MM.1S (cell line): ENCODE data around the gene HOXC6.

Source experiments
- DNase-seq: peaks from one replicate; pipeline ENCODE4 v3.0.0-alpha.2; 2015
- H2AFZ ChIP-seq: fragments of 300-600 bp; sonication (generic); 2 replicates; pipeline ENCODE4 v1.6.0; 2016; ENCODE audit warnings: antibody characterized with exemption, low read length
- H3F3A ChIP-seq: fragments of 300-600 bp; sonication (generic); 2 replicates; pipeline ENCODE4 v1.6.1; 2016; ENCODE audit warnings: mild to moderate bottlenecking, antibody characterized with exemption, low read length, moderate library complexity, mixed read lengths; ENCODE audit not compliant: insufficient read depth
- H3K27ac ChIP-seq: fragments of 300-600 bp; sonication (generic); 2 replicates; pipeline ENCODE4 v1.5.1; 2016; ENCODE audit warnings: mild to moderate bottlenecking, low read length
- H3K27me3 ChIP-seq: fragments of 300-600 bp; sonication (generic); replicated peaks from 2 replicates; pipeline ENCODE4 v1.6.0; 2016; ENCODE audit warnings: low read length; ENCODE audit not compliant: insufficient read depth
- H3K36me3 ChIP-seq: fragments of 300-600 bp; sonication (generic); replicated peaks from 2 replicates; pipeline ENCODE4 v1.6.1; 2016; ENCODE audit warnings: mild to moderate bottlenecking, low read length, mixed read lengths; ENCODE audit not compliant: insufficient read depth
- H3K4me1 ChIP-seq: fragments of 300-600 bp; sonication (generic); 2 replicates; pipeline ENCODE4 v1.6.1; 2016; ENCODE audit warnings: low read length, mixed read lengths
- H3K4me2 ChIP-seq: fragments of 300-600 bp; sonication (generic); 2 replicates; pipeline ENCODE4 v1.6.0; 2016; ENCODE audit warnings: low read depth, low read length
- H3K4me3 ChIP-seq: fragments of 300-600 bp; sonication (generic); 2 replicates; pipeline ENCODE4 v1.5.1; 2016; ENCODE audit warnings: low read length, mixed read lengths
- H3K79me2 ChIP-seq: fragments of 300-600 bp; sonication (generic); 2 replicates; pipeline ENCODE4 v1.6.1; 2016; ENCODE audit warnings: mixed run types, low read length, mixed read lengths
- H3K9ac ChIP-seq: fragments of 300-600 bp; sonication (generic); 2 replicates; pipeline ENCODE4 v1.6.1; 2016; ENCODE audit warnings: low read length, mixed read lengths
- H3K9me2 ChIP-seq: fragments of 300-600 bp; sonication (generic); replicated peaks from 2 replicates; pipeline ENCODE4 v1.6.1; 2016; ENCODE audit warnings: mild to moderate bottlenecking, low read length, mixed read lengths; ENCODE audit not compliant: insufficient read depth
- H3K9me3 ChIP-seq: fragments of 300-600 bp; sonication (generic); replicated peaks from 2 replicates; pipeline ENCODE4 v1.6.1; 2016; ENCODE audit warnings: mild to moderate bottlenecking, low read length, mixed read lengths; ENCODE audit not compliant: insufficient read depth
- H4K20me1 ChIP-seq: fragments of 300-600 bp; sonication (generic); 2 replicates; pipeline ENCODE4 v1.6.1; 2016; ENCODE audit warnings: mild to moderate bottlenecking, low read length, moderate library complexity, mixed read lengths; ENCODE audit not compliant: insufficient read depth
- CTCF ChIP-seq: fragments of 300-600 bp; sonication (generic); IDR thresholded peaks from 2 replicates; pipeline ENCODE4 v1.5.1; 2016; ENCODE audit warnings: antibody characterized with exemption, low read length, mixed read lengths
- EZH2 ChIP-seq: fragments of 300-600 bp; sonication (generic); optimal IDR thresholded peaks from 2 replicates; pipeline ENCODE3; 2017; ENCODE audit warnings: low read depth, mild to moderate bottlenecking, antibody characterized with exemption, low read length, mixed read lengths
- EZH2phosphoT487 ChIP-seq: fragments of 300-600 bp; sonication (generic); IDR thresholded peaks from 2 replicates; pipeline ENCODE4 v1.6.1; 2018; ENCODE audit warnings: antibody characterized with exemption, low read length

Gene HOXC6

GRCh38 chr12:54051026-54051842, 23.0 kb downstream of the HOXC6 start:
- H3K9ac ChIP-seq, result no peak overlapping the region
- peaks cover 94% of the 10 kb centered on the region for H3K27me3 ChIP-seq
- no peaks in the 10 kb centered on the region for H3K9me2 ChIP-seq
- H4K20me1 ChIP-seq, result no peaks in the 10 kb centered on the region
- no peak for DNase-seq
- no peaks in the 10 kb centered on the region for H3K9me3 ChIP-seq
- no peak overlapping the region for H3K4me2 ChIP-seq
- H2AFZ ChIP-seq, result no peak overlapping the region
- no peak overlapping the region for H3K27ac ChIP-seq
- no peaks in the 10 kb centered on the region for H3F3A ChIP-seq
- no peaks in the 10 kb centered on the region for H3K36me3 ChIP-seq
- H3K4me1 ChIP-seq, result no peaks in the 10 kb centered on the region
- no peak for TF ChIP-seq EZH2phosphoT487
- TF ChIP-seq CTCF, result no peak
- TF ChIP-seq EZH2, result no peak
- no peak overlapping the region for H3K4me3 ChIP-seq
- no peaks in the 10 kb centered on the region for H3K79me2 ChIP-seq

GRCh38 chr12:54051874-54052437, 23.7 kb downstream of the HOXC6 start:
- no peak overlapping the region for H2AFZ ChIP-seq
- H3K4me1 ChIP-seq, result no peaks in the 10 kb centered on the region
- H3K79me2 ChIP-seq, result no peaks in the 10 kb centered on the region
- no peaks in the 10 kb centered on the region for H4K20me1 ChIP-seq
- no peaks in the 10 kb centered on the region for H3K9me2 ChIP-seq
- H3F3A ChIP-seq, result no peaks in the 10 kb centered on the region
- no peak overlapping the region for H3K27ac ChIP-seq
- H3K4me2 ChIP-seq, result no peak overlapping the region
- no peaks in the 10 kb centered on the region for H3K9me3 ChIP-seq
- DNase-seq, result no peak
- no peaks in the 10 kb centered on the region for H3K36me3 ChIP-seq
- no peak for TF ChIP-seq CTCF
- TF ChIP-seq EZH2phosphoT487, result no peak
- TF ChIP-seq EZH2, result no peak
- no peak overlapping the region for H3K9ac ChIP-seq
- peaks cover 89% of the 10 kb centered on the region for H3K27me3 ChIP-seq
- H3K4me3 ChIP-seq, result no peak overlapping the region

GRCh38 chr12:54052438-54053002, 24.3 kb downstream of the HOXC6 start:
- Histone ChIP-seq H3K4me1 (no peaks in the 10 kb centered on the region), H3K4me2 (no peak overlapping the region), H3K9me2 (no peaks in the 10 kb centered on the region), H3K27me3 (peaks cover 86% of the 10 kb centered on the region), H3K9ac (no peak overlapping the region), H3K36me3 (no peaks in the 10 kb centered on the region), H3K9me3 (no peaks in the 10 kb centered on the region), H3F3A (no peaks in the 10 kb centered on the region), H3K27ac (no peak overlapping the region), H4K20me1 (no peaks in the 10 kb centered on the region), H3K4me3 (no peak overlapping the region), H2AFZ (no peak overlapping the region), H3K79me2 (no peaks in the 10 kb centered on the region)
- no peak for DNase-seq
- TF ChIP-seq CTCF (no peak), EZH2phosphoT487 (no peak), EZH2 (no peak)
